Liver (tissue), 9 donors: ENCODE data around the gene SUCNR1. TPM values are rescaled to one million over a fixed set of nuclear protein-coding genes. Genes with fewer than 3 reads are reported as not detected.

Experiments used
- DNase-seq: peaks from one replicate; pipeline ENCODE4 v3.0.0-alpha.2; 2017; ENCODE audit warnings: low spot score
- H3K27ac ChIP-seq, 2 donors: one replicate each; pipeline ENCODE4 v1.7.0; 2013; ENCODE audit warnings: inconsistent platforms in 2 of 2, low read length in 2 of 2, control low read depth in 1 of 2, low read depth in 1 of 2, mild to moderate bottlenecking in 1 of 2
- H3K27me3 ChIP-seq, 4 donors: one replicate each; pipeline versions ENCODE4 v1.6.1 to v1.7.0; 2013; ENCODE audit warnings: low read length in 3 of 4, inconsistent platforms in 1 of 4, mild to moderate bottlenecking in 1 of 4, moderate library complexity in 1 of 4; ENCODE audit not compliant: control insufficient read depth in 4 of 4, insufficient read depth in 4 of 4
- H3K36me3 ChIP-seq, 4 donors: one replicate each; pipeline versions ENCODE4 v1.6.1 to v1.7.0; 2013; ENCODE audit warnings: low read length in 3 of 4, mild to moderate bottlenecking in 3 of 4, low read depth in 1 of 4, moderate library complexity in 1 of 4; ENCODE audit not compliant: control insufficient read depth in 4 of 4, insufficient read depth in 3 of 4
- H3K4me1 ChIP-seq, 4 donors: one replicate each; pipeline versions ENCODE4 v1.6.1 to v1.7.0; 2013; ENCODE audit warnings: low read length in 3 of 4, mild to moderate bottlenecking in 3 of 4, moderate library complexity in 1 of 4; ENCODE audit not compliant: control insufficient read depth in 4 of 4, insufficient read depth in 4 of 4
- H3K4me3 ChIP-seq, 3 donors: one replicate each; pipeline versions ENCODE4 v1.6.1 to v1.7.0; 2013; ENCODE audit warnings: low read length in 3 of 3, control low read depth in 1 of 3, low read depth in 1 of 3, mild to moderate bottlenecking in 1 of 3
- H3K9ac ChIP-seq, 2 donors: one replicate each; pipeline ENCODE4 v1.7.0; 2013; ENCODE audit warnings: low read length in 2 of 2, mild to moderate bottlenecking in 2 of 2, moderate library complexity in 2 of 2, control low read depth in 1 of 2, low read depth in 1 of 2
- H3K9me3 ChIP-seq, 4 donors: one replicate each; pipeline versions ENCODE4 v1.6.1 to v1.7.0; 2013; ENCODE audit warnings: low read length in 3 of 4; ENCODE audit not compliant: control insufficient read depth in 4 of 4
- EGR1 ChIP-seq, 2 donors: IDR thresholded peaks; 2 replicates each; pipeline ENCODE4 v1.6.1; 2016 to 2018; ENCODE audit warnings: antibody characterized with exemption in 2 of 2, low read depth in 2 of 2
- FOXA1 ChIP-seq: IDR thresholded peaks from 2 replicates; pipeline ENCODE4 v1.6.1; 2016; ENCODE audit warnings: antibody characterized with exemption
- FOXA2 ChIP-seq: IDR thresholded peaks from 2 replicates; pipeline ENCODE4 v1.6.1; 2016; ENCODE audit warnings: antibody characterized with exemption
- GABPA ChIP-seq, 2 donors: IDR thresholded peaks in 1 of 2; conservative IDR thresholded peaks in 1 of 2; 2 replicates each; pipeline ENCODE4 v1.6.1; 2016; ENCODE audit warnings: antibody characterized with exemption in 2 of 2, mild to moderate bottlenecking in 1 of 2, moderate library complexity in 1 of 2
- HNF4A ChIP-seq, 2 donors: conservative IDR thresholded peaks; 2 replicates each; pipeline ENCODE4 v1.6.1; 2016; ENCODE audit warnings: antibody characterized with exemption in 2 of 2, mild to moderate bottlenecking in 2 of 2
- HNF4G ChIP-seq: IDR thresholded peaks from 2 replicates; pipeline ENCODE4 v1.6.1; 2016; ENCODE audit warnings: antibody characterized with exemption
- NR2F2 ChIP-seq: IDR thresholded peaks from 2 replicates; pipeline ENCODE4 v1.6.1; 2016; ENCODE audit warnings: antibody characterized with exemption
- RAD21 ChIP-seq, 2 donors: IDR thresholded peaks; 2 replicates each; pipeline ENCODE4 v1.6.1; 2016; ENCODE audit warnings: antibody characterized with exemption in 2 of 2, mild to moderate bottlenecking in 2 of 2
- RXRA ChIP-seq, 2 donors: IDR thresholded peaks; 2 replicates each; pipeline ENCODE4 v1.6.1; 2017 to 2018; ENCODE audit warnings: antibody characterized with exemption in 2 of 2, mild to moderate bottlenecking in 1 of 2
- SP1 ChIP-seq: IDR thresholded peaks from 2 replicates; pipeline ENCODE4 v1.6.1; 2018; ENCODE audit warnings: antibody characterized with exemption, mild to moderate bottlenecking
- TAF1 ChIP-seq: conservative IDR thresholded peaks from 2 replicates; pipeline ENCODE4 v1.6.1; 2016; ENCODE audit warnings: antibody characterized with exemption, mild to moderate bottlenecking
- YY1 ChIP-seq: IDR thresholded peaks from 2 replicates; pipeline ENCODE4 v1.6.1; 2016; ENCODE audit warnings: antibody characterized with exemption, mild to moderate bottlenecking
- WGBS: extraction: QIAGEN DNeasy Blood & Tissue Kit; methylation state at CpG from one replicate; pipeline ENCODE4 v1.1.7; 2013; 5-methylcytosine and 5-hydroxymethylcytosine counted together
- polyA plus RNA-seq, 2 donors: library from polyadenylated mRNA; stranded (reverse) in 1 of 2; unstranded in 1 of 2; fragments of 200-250 nt in 1 of 2; fragments of >200 nt in 1 of 2; fragmentation: Nextera tagmentation in 1 of 2; extraction: Ambion mirVana in 1 of 2; gene quantifications; one replicate each; pipeline versions ENCODE4 v1.2.1 to v1.2.3, GENCODE V29; 2013 to 2015
- total RNA-seq, 2 donors: library from RNA; depleted of rRNA; stranded (reverse); fragments of >200 nt; gene quantifications; one replicate each; pipeline ENCODE4 v1.2.3, GENCODE V29; 2014
- TF ChIP-seq, protein P1 (sequence below): IDR thresholded peaks from 2 replicates; pipeline ENCODE4 v1.6.1; 2016; ENCODE audit warnings: antibody characterized with exemption
- TF ChIP-seq, protein P2 (sequence below): IDR thresholded peaks from 2 replicates; pipeline ENCODE4 v1.6.1; 2016; ENCODE audit warnings: antibody characterized with exemption
- TF ChIP-seq, protein P3 (sequence below): IDR thresholded peaks from 2 replicates; pipeline ENCODE4 v1.6.1; 2016; ENCODE audit warnings: antibody characterized with exemption
- TF ChIP-seq, protein P4 (sequence below): IDR thresholded peaks from 2 replicates; pipeline ENCODE4 v1.6.1; 2016; ENCODE audit warnings: antibody characterized with exemption, mild to moderate bottlenecking
- donor health status: healthy.
- donor health status: healthy.
- donor health status: healthy.
- donor health status: healthy.
- donor health status: healthy.

The SUCNR1 gene
- total and polyA plus RNA-seq, 4 donors, result 1.3 to 7.1 (median 3.5) TPM

DNA sequence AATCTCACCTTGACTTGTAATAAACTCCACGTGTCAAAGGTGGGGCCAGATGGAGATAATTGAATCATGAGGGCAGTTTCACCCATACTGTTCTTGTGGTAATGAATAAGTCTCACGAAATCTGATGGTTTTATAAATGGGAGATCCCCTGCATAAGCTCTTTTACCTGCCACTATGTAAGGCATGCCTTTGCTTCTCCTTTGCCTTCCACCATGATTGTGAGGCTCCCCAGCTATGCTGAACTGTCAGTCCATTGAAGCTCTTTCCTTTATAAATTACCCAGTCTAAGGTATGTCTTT is 45.5 kb downstream of the SUCNR1 start:
- DNase-seq, result no peak
- Histone ChIP-seq H3K9ac (no peak overlapping the region), H3K9me3 (no peaks in the 10 kb centered on the region), H3K27ac (no peak overlapping the region), H3K4me1 (no peaks in the 10 kb centered on the region), H3K4me3 (no peak overlapping the region), H3K36me3 (no peaks in the 10 kb centered on the region), H3K27me3 (no peaks in the 10 kb centered on the region)
- TF ChIP-seq NR2F2 (no peak), YY1 (no peak), GABPA (IDR thresholded peaks at IDR 0.05 in 1 of 2, conservative IDR thresholded peaks at IDR 0.05 in 1 of 2) (no peak), EGR1 (IDR thresholded peaks at IDR 0.05; ENCODE audit: low read depth in 2 of 2) (no peak), FOXA1 (no peak), HNF4G (no peak), TAF1 (no peak)
- TF ChIP-seq, protein P1, sequence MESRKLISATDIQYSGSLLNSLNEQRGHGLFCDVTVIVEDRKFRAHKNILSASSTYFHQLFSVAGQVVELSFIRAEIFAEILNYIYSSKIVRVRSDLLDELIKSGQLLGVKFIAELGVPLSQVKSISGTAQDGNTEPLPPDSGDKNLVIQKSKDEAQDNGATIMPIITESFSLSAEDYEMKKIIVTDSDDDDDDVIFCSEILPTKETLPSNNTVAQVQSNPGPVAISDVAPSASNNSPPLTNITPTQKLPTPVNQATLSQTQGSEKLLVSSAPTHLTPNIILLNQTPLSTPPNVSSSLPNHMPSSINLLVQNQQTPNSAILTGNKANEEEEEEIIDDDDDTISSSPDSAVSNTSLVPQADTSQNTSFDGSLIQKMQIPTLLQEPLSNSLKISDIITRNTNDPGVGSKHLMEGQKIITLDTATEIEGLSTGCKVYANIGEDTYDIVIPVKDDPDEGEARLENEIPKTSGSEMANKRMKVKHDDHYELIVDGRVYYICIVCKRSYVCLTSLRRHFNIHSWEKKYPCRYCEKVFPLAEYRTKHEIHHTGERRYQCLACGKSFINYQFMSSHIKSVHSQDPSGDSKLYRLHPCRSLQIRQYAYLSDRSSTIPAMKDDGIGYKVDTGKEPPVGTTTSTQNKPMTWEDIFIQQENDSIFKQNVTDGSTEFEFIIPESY, result no peak
- TF ChIP-seq, protein P2, sequence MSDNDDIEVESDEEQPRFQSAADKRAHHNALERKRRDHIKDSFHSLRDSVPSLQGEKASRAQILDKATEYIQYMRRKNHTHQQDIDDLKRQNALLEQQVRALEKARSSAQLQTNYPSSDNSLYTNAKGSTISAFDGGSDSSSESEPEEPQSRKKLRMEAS, result no peak
- WGBS, result 74% methylated on average over 2 of the region's 2 CpGs

DNA sequence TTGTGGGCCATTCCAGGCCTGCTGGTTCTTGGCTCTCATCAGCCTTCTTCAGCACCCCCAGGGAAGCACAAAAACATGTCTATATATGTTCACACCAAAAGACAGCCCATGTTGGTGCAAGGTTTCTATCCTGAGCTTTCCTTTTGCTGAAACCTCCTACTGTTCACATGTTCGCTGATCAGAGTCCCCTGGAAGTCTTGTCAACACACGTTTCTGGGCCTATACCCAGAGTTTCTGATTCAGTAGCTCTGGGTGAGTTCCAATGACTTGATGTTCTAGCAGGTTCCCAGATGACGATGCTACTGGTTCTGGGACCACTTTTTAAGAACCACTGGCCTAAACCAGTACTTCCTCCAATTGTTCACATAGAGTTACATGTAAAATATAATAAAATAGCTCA is 46.0 kb downstream of the SUCNR1 start:
- H3K4me1 ChIP-seq, result no peaks in the 10 kb centered on the region
- H3K27me3 ChIP-seq, result no peaks in the 10 kb centered on the region
- H3K9ac ChIP-seq, result no peak overlapping the region
- no peak for DNase-seq
- 52% methylated on average over 3 of the region's 3 CpGs for WGBS
- TF ChIP-seq RXRA (IDR thresholded peaks at IDR 0.05) (no peak), HNF4A (conservative IDR thresholded peaks at IDR 0.05) (peak in 1 of 2 donors; percentile 13)
- no peaks in the 10 kb centered on the region for H3K9me3 ChIP-seq
- no peak overlapping the region for H3K27ac ChIP-seq
- no peak overlapping the region for H3K4me3 ChIP-seq
- no peaks in the 10 kb centered on the region for H3K36me3 ChIP-seq

DNA sequence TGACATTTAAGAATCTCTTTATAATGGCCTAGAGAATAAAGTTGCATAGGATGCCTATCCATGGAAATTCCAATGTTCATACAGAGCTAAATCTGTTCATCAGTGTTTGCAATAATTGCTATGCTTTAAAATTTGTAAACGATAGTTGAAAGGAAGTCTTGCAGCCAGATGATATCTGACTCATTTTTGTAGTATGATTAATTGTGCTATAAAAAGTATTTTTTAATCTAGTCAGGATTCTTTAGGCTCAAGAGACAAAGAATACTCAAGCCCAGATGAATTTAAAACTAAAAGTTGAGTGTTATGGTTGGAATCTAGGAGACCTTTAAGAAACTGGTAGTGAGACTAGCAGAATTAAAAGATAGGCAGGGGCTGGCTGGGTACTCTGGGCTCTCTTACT is 50.5 kb downstream of the SUCNR1 start:
- Histone ChIP-seq H3K4me3 (no peak overlapping the region), H3K27me3 (no peaks in the 10 kb centered on the region), H3K9me3 (no peaks in the 10 kb centered on the region), H3K4me1 (no peaks in the 10 kb centered on the region), H3K27ac (no peak overlapping the region), H3K9ac (no peak overlapping the region), H3K36me3 (no peaks in the 10 kb centered on the region)
- no peak for DNase-seq
- WGBS, result 65% methylated on average over 1 of the region's 1 CpG
- no peak for TF ChIP-seq NR2F2

DNA sequence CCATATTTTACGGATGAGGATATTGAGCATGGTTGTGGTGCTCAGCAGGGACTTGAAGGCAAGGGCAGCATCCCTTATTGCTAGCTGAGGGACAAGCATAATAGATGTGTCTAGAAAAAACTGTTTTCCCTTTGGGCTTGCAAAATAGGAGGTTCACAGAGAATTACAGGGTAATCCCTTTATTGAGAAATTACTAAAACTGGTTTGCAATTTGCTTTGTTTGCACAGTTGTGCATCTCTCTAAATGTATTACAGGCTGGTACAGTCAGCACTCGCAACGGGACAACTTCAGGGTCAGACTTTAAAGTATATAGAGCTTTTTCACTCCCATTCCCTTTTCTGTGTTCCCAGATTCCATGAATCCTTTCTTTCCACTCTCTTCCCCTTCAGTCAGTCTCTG is 51.3 kb downstream of the SUCNR1 start:
- Histone ChIP-seq H3K27ac (no peak overlapping the region), H3K4me3 (no peak overlapping the region), H3K9me3 (no peaks in the 10 kb centered on the region), H3K27me3 (no peaks in the 10 kb centered on the region), H3K36me3 (no peaks in the 10 kb centered on the region), H3K9ac (no peak overlapping the region), H3K4me1 (no peaks in the 10 kb centered on the region)
- TF ChIP-seq RAD21 (IDR thresholded peaks at IDR 0.05), result no peak
- no peak for TF ChIP-seq FOXA2
- TF ChIP-seq GABPA (IDR thresholded peaks at IDR 0.05 in 1 of 2, conservative IDR thresholded peaks at IDR 0.05 in 1 of 2), result no peak
- no peak for TF ChIP-seq RXRA (IDR thresholded peaks at IDR 0.05)
- no peak for TF ChIP-seq HNF4A (conservative IDR thresholded peaks at IDR 0.05)
- no peak for TF ChIP-seq FOXA1
- TF ChIP-seq, protein P3, sequence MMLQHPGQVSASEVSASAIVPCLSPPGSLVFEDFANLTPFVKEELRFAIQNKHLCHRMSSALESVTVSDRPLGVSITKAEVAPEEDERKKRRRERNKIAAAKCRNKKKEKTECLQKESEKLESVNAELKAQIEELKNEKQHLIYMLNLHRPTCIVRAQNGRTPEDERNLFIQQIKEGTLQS, result no peak
- TF ChIP-seq, protein P2, result no peak
- no peak for TF ChIP-seq YY1
- no peak for TF ChIP-seq EGR1 (IDR thresholded peaks at IDR 0.05; ENCODE audit: low read depth in 2 of 2)
- TF ChIP-seq, protein P4, sequence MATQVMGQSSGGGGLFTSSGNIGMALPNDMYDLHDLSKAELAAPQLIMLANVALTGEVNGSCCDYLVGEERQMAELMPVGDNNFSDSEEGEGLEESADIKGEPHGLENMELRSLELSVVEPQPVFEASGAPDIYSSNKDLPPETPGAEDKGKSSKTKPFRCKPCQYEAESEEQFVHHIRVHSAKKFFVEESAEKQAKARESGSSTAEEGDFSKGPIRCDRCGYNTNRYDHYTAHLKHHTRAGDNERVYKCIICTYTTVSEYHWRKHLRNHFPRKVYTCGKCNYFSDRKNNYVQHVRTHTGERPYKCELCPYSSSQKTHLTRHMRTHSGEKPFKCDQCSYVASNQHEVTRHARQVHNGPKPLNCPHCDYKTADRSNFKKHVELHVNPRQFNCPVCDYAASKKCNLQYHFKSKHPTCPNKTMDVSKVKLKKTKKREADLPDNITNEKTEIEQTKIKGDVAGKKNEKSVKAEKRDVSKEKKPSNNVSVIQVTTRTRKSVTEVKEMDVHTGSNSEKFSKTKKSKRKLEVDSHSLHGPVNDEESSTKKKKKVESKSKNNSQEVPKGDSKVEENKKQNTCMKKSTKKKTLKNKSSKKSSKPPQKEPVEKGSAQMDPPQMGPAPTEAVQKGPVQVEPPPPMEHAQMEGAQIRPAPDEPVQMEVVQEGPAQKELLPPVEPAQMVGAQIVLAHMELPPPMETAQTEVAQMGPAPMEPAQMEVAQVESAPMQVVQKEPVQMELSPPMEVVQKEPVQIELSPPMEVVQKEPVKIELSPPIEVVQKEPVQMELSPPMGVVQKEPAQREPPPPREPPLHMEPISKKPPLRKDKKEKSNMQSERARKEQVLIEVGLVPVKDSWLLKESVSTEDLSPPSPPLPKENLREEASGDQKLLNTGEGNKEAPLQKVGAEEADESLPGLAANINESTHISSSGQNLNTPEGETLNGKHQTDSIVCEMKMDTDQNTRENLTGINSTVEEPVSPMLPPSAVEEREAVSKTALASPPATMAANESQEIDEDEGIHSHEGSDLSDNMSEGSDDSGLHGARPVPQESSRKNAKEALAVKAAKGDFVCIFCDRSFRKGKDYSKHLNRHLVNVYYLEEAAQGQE, result no peak
- no peak for TF ChIP-seq SP1
- no peak for TF ChIP-seq NR2F2
- DNase-seq, result no peak
- WGBS, result 97% methylated on average over 3 of the region's 3 CpGs
